KOPT-K1 (cell line): Measurements from ENCODE around the gene SIRT3.

Experiments used
- H3K27ac ChIP-seq: fragments of 200-600 bp; sonication (generic); 2 replicates; pipeline ENCODE4 v1.5.1; 2016; ENCODE audit warnings: antibody characterized with exemption, mild to moderate bottlenecking, low read depth, low read length; ENCODE audit not compliant: poor library complexity, severe bottlenecking
- H3K36me3 ChIP-seq: fragments of 200-600 bp; sonication (generic); 2 replicates; pipeline ENCODE4 v1.5.1; 2017; ENCODE audit warnings: antibody characterized with exemption, mild to moderate bottlenecking, low read length, moderate library complexity; ENCODE audit not compliant: insufficient read depth
- H3K9me3 ChIP-seq: fragments of 200-600 bp; sonication (generic); 2 replicates; pipeline ENCODE4 v1.5.1; 2017; ENCODE audit warnings: antibody characterized with exemption, low read length, mild to moderate bottlenecking; ENCODE audit not compliant: insufficient read depth, poor library complexity, severe bottlenecking

Gene SIRT3

GRCh38 chr11:208181-208916, 27.8 kb downstream of the SIRT3 start:
- H3K9me3 ChIP-seq, result no peaks in the 10 kb centered on the region
- peak overlapping the region; percentile 97 for H3K27ac ChIP-seq
- H3K36me3 ChIP-seq, result peaks cover 64% of the 10 kb centered on the region

- H3K27ac ChIP-seq, result peak overlapping the region; percentile 97
- H3K9me3 ChIP-seq, result no peaks in the 10 kb centered on the region
- peaks cover 64% of the 10 kb centered on the region for H3K36me3 ChIP-seq
Observed at GRCh38 chr11:207863-208180, 28.3 kb downstream of the SIRT3 start.

- Histone ChIP-seq H3K27ac (peak within 1 kb of the TSS; percentile 97), H3K36me3 (peaks cover 60% of the 10 kb centered on the region), H3K9me3 (no peaks in the 10 kb centered on the region)
Observed at GRCh38 chr11:207208-207862, 28.8 kb downstream of the SIRT3 start, which contains the start of the genes BET1L and RIC8A. BET1L (minus strand) TSS chr11:207399; CDS start chr11:207321, 78 bp downstream. RIC8A (plus strand) TSS chr11:207708; CDS start chr11:208855, 1,147 bp downstream.

GRCh38 chr11:206526-207207, 29.5 kb downstream of the SIRT3 start:
- Histone ChIP-seq H3K36me3 (peaks cover 53% of the 10 kb centered on the region), H3K27ac (peak overlapping the region; percentile 97), H3K9me3 (no peaks in the 10 kb centered on the region)

- Histone ChIP-seq H3K27ac (peak overlapping the region; percentile 97), H3K36me3 (peaks cover 47% of the 10 kb centered on the region), H3K9me3 (no peaks in the 10 kb centered on the region)
Observed at GRCh38 chr11:206002-206384, 30.1 kb downstream of the SIRT3 start.

- Histone ChIP-seq H3K9me3 (no peaks in the 10 kb centered on the region), H3K36me3 (peaks cover 41% of the 10 kb centered on the region), H3K27ac (no peak overlapping the region)
Observed at GRCh38 chr11:205221-206001, 30.7 kb downstream of the SIRT3 start.

- peaks cover 33% of the 10 kb centered on the region for H3K36me3 ChIP-seq
- no peaks in the 10 kb centered on the region for H3K9me3 ChIP-seq
- no peak overlapping the region for H3K27ac ChIP-seq
Observed at GRCh38 chr11:204587-205109, 31.5 kb downstream of the SIRT3 start.

GRCh38 chr11:203945-204586, 32.1 kb downstream of the SIRT3 start:
- no peaks in the 10 kb centered on the region for H3K9me3 ChIP-seq
- H3K27ac ChIP-seq, result no peak overlapping the region
- peaks cover 30% of the 10 kb centered on the region for H3K36me3 ChIP-seq

GRCh38 chr11:203056-203944, 32.8 kb downstream of the SIRT3 start:
- Histone ChIP-seq H3K9me3 (no peaks in the 10 kb centered on the region), H3K36me3 (peaks cover 30% of the 10 kb centered on the region)

GRCh38 chr11:202490-202889, 33.7 kb downstream of the SIRT3 start:
- Histone ChIP-seq H3K27ac (no peak overlapping the region), H3K9me3 (no peaks in the 10 kb centered on the region), H3K36me3 (peaks cover 30% of the 10 kb centered on the region)

More at GRCh38 chr11:203056-203944, 32.8 kb downstream of the SIRT3 start:
- H3K27ac ChIP-seq, result no peak overlapping the region

- no peak overlapping the region for H3K27ac ChIP-seq
- no peaks in the 10 kb centered on the region for H3K9me3 ChIP-seq
- peaks cover 30% of the 10 kb centered on the region for H3K36me3 ChIP-seq
Observed at GRCh38 chr11:201966-202365, 34.2 kb downstream of the SIRT3 start.

GRCh38 chr11:200224-201003, 35.7 kb downstream of the SIRT3 start:
- Histone ChIP-seq H3K27ac (no peak overlapping the region), H3K9me3 (no peaks in the 10 kb centered on the region), H3K36me3 (peaks cover 27% of the 10 kb centered on the region)

GRCh38 chr11:199782-200181, 36.4 kb downstream of the SIRT3 start:
- no peaks in the 10 kb centered on the region for H3K9me3 ChIP-seq
- no peak overlapping the region for H3K27ac ChIP-seq
- H3K36me3 ChIP-seq, result peaks cover 20% of the 10 kb centered on the region; the same call in 1 of the 2 replicates
